ENCODE data around the gene ADH1B. TPM values are rescaled to one million over a fixed set of nuclear protein-coding genes. Genes with fewer than 3 reads are reported as not detected.
"Not testable (repeated sequence)": the region's sequence is repeated elsewhere in the genome, so short reads cannot be mapped to it uniquely, and the experiment has no call there.

The ADH1B gene
- total RNA-seq, 1 donor from 2014 or later = 110 TPM

GRCh38 chr4:99330648-99331047, 9.4 kb upstream of the ADH1B start:
- intact Hi-C loops (cut with micrococcal nuclease) = no loop called here
- no peak for DNase-seq
- no peak for ATAC-seq

- intact Hi-C loops (cut with micrococcal nuclease) = no loop called here
- DNase-seq (no peak), ATAC-seq (no peak)
These were observed 8.7 kb upstream of the ADH1B start for GRCh38 chr4:99329876-99330275.

GRCh38 chr4:99324979-99325378, 3.8 kb upstream of the ADH1B start:
- ATAC-seq (peak; percentile 87), DNase-seq (peak; percentile 69)
- intact Hi-C loops (cut with micrococcal nuclease) = no loop called here

GRCh38 chr4:99324361-99324760, 3.2 kb upstream of the ADH1B start:
- intact Hi-C loops (cut with micrococcal nuclease) = no loop called here
- no peak for DNase-seq
- ATAC-seq = peak; percentile 11

- DNase-seq = no peak
- peak; percentile 87 for ATAC-seq
- intact Hi-C loops (cut with micrococcal nuclease) = no loop called here
These were observed 2.6 kb upstream of the ADH1B start for GRCh38 chr4:99323756-99324155.

- intact Hi-C loops (cut with micrococcal nuclease); DNase-seq; ATAC-seq: not testable (repeated sequence)
These were observed 3.4 kb downstream of the ADH1B start for GRCh38 chr4:99317811-99318210.

GRCh38 chr4:99317354-99317753, 3.8 kb downstream of the ADH1B start:
- DNase-seq = no peak
- ATAC-seq = no peak
- intact Hi-C loops (cut with micrococcal nuclease) = no loop called here

GRCh38 chr4:99315839-99316238, 5.4 kb downstream of the ADH1B start:
- intact Hi-C loops (cut with micrococcal nuclease) = no loop called here
- DNase-seq (no peak), ATAC-seq (no peak)

- ATAC-seq (no peak), DNase-seq (no peak)
- intact Hi-C loops (cut with micrococcal nuclease) = no loop called here
These were observed 7.0 kb downstream of the ADH1B start for GRCh38 chr4:99314211-99314610.

GRCh38 chr4:99310389-99310788, 10.8 kb downstream of the ADH1B start:
- intact Hi-C loops (cut with micrococcal nuclease) = no loop called here
- DNase-seq = no peak
- ATAC-seq = no peak

- intact Hi-C loops (cut with micrococcal nuclease) = no loop called here
- ATAC-seq (peak; percentile 25), DNase-seq (no peak)
These were observed 15.4 kb downstream of the ADH1B start for GRCh38 chr4:99305638-99306400.

GRCh38 chr4:99301376-99302164, 19.6 kb downstream of the ADH1B start:
- no peak for ATAC-seq

GRCh38 chr4:99300934-99301333, 20.3 kb downstream of the ADH1B start:
- peak; percentile 93 for ATAC-seq
- DNase-seq = peak; percentile 78
- intact Hi-C loops (cut with micrococcal nuclease) = no loop called here

More at GRCh38 chr4:99301376-99302164, 19.6 kb downstream of the ADH1B start:
- DNase-seq = no peak
- intact Hi-C loops (cut with micrococcal nuclease) = no loop called here

GRCh38 chr4:99293357-99293756, 27.8 kb downstream of the ADH1B start:
- DNase-seq = no peak
- intact Hi-C loops (cut with micrococcal nuclease) = no loop called here
- ATAC-seq = no peak

- DNase-seq (no peak), ATAC-seq (no peak)
- intact Hi-C loops (cut with micrococcal nuclease) = no loop called here
These were observed 30.1 kb downstream of the ADH1B start, which contains the start of gene ADH1A for GRCh38 chr4:99290848-99291786. Gene ADH1A, minus strand, starts transcription at chr4:99290985. Its CDS starts 71 bp downstream, at chr4:99290914.

GRCh38 chr4:99285387-99285786, 35.8 kb downstream of the ADH1B start:
- intact Hi-C loops (cut with micrococcal nuclease) = no loop called here
- ATAC-seq = no peak
- DNase-seq = no peak

GRCh38 chr4:99282731-99283130, 38.5 kb downstream of the ADH1B start:
- DNase-seq (no peak), ATAC-seq (no peak)
- intact Hi-C loops (cut with micrococcal nuclease) = no loop called here

GRCh38 chr4:99281261-99281660, 39.9 kb downstream of the ADH1B start:
- intact Hi-C loops (cut with micrococcal nuclease) = no loop called here
- no peak for ATAC-seq
- no peak for DNase-seq

- peak; percentile 83 for ATAC-seq
These were observed 44.8 kb downstream of the ADH1B start for GRCh38 chr4:99276417-99276816.

More at GRCh38 chr4:99276417-99276816, 44.8 kb downstream of the ADH1B start:
- intact Hi-C loops (cut with micrococcal nuclease) = no loop called here
- no peak for DNase-seq
